ENCODE measurements around the gene COL27A1.

Gene COL27A1

GRCh38 chr9:114238891-114239875 is 83.8 kb downstream of the COL27A1 start:
- Histone ChIP-seq H3K36me3 (no peaks in the 10 kb centered on the region), H3K9me3 (no peaks in the 10 kb centered on the region), H3K4me1 (ENCODE audit: control insufficient read depth in 1 of 2, insufficient read depth in 1 of 2, low read depth in 1 of 2, low read length in 1 of 2) (no peaks in the 10 kb centered on the region), H3K27ac (no peak overlapping the region), H3K4me3 (ENCODE audit: low read depth in 1 of 2, low read length in 1 of 2) (no peak overlapping the region), H3K27me3 (peaks cover 5% of the 10 kb centered on the region)
- no peak for TF ChIP-seq CTCF (IDR thresholded peaks at IDR 0.05)

- no peak overlapping the region for H3K4me3 ChIP-seq (ENCODE audit: low read depth in 1 of 2, low read length in 1 of 2)
- peaks cover 3% of the 10 kb centered on the region for H3K27me3 ChIP-seq
- no peak overlapping the region for H3K27ac ChIP-seq
- TF ChIP-seq CTCF (IDR thresholded peaks at IDR 0.05), result no peak
- H3K9me3 ChIP-seq, result no peaks in the 10 kb centered on the region
- H3K4me1 ChIP-seq (ENCODE audit: control insufficient read depth in 1 of 2, insufficient read depth in 1 of 2, low read depth in 1 of 2, low read length in 1 of 2), result no peaks in the 10 kb centered on the region
- H3K36me3 ChIP-seq, result no peaks in the 10 kb centered on the region
Observed at GRCh38 chr9:114240216-114240615, 84.9 kb downstream of the COL27A1 start.

GRCh38 chr9:114240647-114241558 is 85.6 kb downstream of the COL27A1 start:
- no peak overlapping the region for H3K4me3 ChIP-seq (ENCODE audit: low read depth in 1 of 2, low read length in 1 of 2)
- no peak for TF ChIP-seq CTCF (IDR thresholded peaks at IDR 0.05)
- no peaks in the 10 kb centered on the region for H3K27me3 ChIP-seq
- no peaks in the 10 kb centered on the region for H3K4me1 ChIP-seq (ENCODE audit: control insufficient read depth in 1 of 2, insufficient read depth in 1 of 2, low read depth in 1 of 2, low read length in 1 of 2)
- H3K9me3 ChIP-seq, result no peaks in the 10 kb centered on the region
- H3K36me3 ChIP-seq, result no peaks in the 10 kb centered on the region
- H3K27ac ChIP-seq, result no peak overlapping the region

GRCh38 chr9:114242837-114243236 is 87.5 kb downstream of the COL27A1 start:
- no peaks in the 10 kb centered on the region for H3K27me3 ChIP-seq
- no peak overlapping the region for H3K4me3 ChIP-seq (ENCODE audit: low read depth in 1 of 2, low read length in 1 of 2)
- TF ChIP-seq CTCF (IDR thresholded peaks at IDR 0.05), result no peak
- no peaks in the 10 kb centered on the region for H3K4me1 ChIP-seq (ENCODE audit: control insufficient read depth in 1 of 2, insufficient read depth in 1 of 2, low read depth in 1 of 2, low read length in 1 of 2)
- H3K9me3 ChIP-seq, result no peaks in the 10 kb centered on the region
- no peak overlapping the region for H3K27ac ChIP-seq
- H3K36me3 ChIP-seq, result no peaks in the 10 kb centered on the region

- H3K4me3 ChIP-seq (ENCODE audit: low read depth in 1 of 2, low read length in 1 of 2), result no peak overlapping the region
- no peak for TF ChIP-seq CTCF (IDR thresholded peaks at IDR 0.05)
- H3K4me1 ChIP-seq (ENCODE audit: control insufficient read depth in 1 of 2, insufficient read depth in 1 of 2, low read depth in 1 of 2, low read length in 1 of 2), result no peaks in the 10 kb centered on the region
Observed at GRCh38 chr9:114243240-114243639, 87.9 kb downstream of the COL27A1 start.

More at GRCh38 chr9:114243240-114243639, 87.9 kb downstream of the COL27A1 start:
- Histone ChIP-seq H3K9me3 (no peaks in the 10 kb centered on the region), H3K27me3 (no peaks in the 10 kb centered on the region), H3K36me3 (no peaks in the 10 kb centered on the region), H3K27ac (no peak overlapping the region)

All from neutrophil (primary cell).